Activated T-cell treated with anti-CD3 and anti-CD28 coated beads, Interleukin-2, amount 50 U/mL, for 1 hour (primary cell): ENCODE results near the gene PRR36.

Experiments used
- DNase-seq: peaks from one replicate; pipeline ENCODE4 v3.0.0-alpha.2; 2020

PRR36 gene

DNA sequence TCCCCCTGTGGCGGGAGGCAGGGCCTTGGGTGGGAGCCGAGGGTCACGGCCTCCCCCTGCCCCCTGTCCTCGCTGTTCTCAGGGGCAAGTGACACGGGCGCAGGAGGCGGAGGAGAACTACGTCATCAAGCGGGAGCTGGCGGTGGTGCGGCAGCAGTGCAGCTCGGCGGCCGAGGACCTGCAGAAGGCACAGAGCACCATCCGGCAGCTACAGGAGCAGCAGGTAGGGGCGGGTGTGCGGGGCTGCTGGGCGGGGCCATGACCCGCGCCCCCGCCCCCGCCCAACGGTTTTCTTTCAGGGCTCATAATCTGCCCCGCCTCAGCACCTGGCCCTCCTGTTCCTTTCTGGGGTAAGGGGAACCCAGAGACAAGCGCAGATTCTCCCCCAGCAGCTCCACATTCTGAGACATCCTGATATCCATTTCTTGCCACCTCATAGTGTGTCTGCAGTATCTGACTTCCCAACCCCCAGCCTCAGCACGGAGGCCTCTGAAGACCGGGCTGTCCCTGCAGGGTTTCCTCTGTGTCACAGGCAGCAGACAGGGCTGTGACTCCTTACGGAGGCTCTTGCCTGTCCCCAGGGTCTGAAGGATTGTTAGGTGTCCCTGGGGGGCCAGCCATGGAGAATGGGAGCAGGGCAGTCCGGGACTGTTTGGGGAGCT lies 15.9 kb downstream of the PRR36 start:
- no peak for DNase-seq

DNA sequence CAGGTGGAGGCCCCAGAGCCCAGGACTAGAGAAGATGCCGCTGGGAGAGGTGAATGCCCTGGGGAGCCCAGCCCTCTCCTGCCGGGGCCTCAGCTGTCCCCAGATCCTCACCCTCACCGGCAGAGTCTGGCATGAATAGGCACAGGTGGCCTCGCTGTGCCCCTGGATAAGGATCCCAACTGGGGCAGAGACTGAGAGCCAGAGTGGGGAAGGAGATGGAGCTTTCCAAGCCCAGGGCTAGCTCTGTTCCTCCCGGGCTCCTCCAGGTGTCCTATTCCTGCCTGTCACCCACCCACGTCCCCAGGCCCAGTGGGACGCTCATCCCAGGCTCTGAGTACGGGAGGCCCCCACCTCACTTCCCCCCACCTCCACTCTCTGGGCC lies 16.5 kb downstream of the PRR36 start:
- no peak for DNase-seq

DNA sequence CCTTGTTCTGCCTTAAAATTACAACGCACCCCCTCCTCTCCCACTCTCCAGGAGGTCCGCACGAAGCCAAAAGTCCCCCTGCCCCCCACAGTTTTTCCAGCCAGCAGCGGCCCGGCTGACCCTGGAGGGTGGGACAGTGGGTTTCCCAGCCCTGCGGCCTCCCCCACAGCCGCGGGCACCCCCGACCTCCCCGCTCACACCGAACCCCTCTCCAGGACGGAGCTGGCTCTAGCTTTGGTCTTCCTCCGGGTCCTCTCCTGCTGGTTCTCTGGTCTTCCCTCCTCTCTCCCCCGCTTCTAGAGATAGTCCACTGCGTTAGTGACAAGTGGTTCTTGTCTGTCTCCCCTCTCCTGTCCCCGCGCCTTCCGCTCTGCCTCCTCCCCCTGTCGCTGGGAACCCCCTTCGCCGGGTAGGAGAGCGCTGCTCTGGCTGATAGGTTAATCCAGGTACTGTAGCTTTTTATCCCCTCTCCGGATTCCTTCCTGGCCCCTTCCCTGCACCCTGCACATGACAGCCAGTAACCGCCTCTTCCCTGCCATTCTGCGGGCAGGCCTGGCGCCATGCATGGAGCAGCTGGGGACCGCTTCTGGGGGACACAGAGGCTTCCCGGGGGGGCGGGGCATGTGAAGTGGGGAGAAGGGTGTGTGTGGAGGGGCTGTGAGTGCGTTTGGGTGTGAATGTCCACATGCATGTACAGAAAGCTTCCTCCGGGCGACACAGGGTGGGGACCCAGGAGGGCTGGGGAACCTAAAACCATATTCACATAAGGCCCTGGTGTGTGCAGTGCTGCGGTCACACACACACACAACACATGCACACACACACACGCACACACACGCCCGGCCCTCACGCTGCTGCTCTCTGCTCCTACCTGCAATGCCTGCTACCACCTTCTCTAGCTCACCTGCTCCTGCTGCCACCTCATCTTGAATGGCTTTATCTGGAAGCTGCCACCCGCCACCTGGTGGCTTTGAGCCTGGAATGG lies 17.2 kb downstream of the PRR36 start:
- DNase-seq: no peak

DNA sequence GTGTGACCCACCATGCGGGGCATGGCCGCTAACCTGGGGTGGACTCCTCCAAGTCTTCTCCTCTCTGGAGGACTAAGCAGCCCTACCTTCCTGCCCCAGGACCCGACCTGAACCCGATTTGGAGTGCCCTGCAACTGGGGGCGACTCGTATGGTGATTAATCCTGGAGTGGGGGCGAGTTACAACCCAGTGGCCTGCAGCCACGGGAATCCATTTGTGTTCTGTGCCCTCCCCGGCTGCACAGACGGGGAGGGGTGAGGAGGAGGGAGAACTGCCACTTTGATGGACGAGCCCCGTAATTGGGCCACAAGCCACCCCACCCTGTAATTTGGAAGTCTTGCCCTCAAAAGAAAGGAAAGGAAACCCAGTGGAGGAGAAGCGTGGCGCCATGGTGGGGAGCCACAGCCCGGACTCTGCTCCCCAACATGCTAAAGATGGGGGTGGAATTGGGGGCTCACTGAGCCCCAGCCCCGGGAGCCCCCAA lies 18.0 kb downstream of the PRR36 start:
- no peak for DNase-seq

DNA sequence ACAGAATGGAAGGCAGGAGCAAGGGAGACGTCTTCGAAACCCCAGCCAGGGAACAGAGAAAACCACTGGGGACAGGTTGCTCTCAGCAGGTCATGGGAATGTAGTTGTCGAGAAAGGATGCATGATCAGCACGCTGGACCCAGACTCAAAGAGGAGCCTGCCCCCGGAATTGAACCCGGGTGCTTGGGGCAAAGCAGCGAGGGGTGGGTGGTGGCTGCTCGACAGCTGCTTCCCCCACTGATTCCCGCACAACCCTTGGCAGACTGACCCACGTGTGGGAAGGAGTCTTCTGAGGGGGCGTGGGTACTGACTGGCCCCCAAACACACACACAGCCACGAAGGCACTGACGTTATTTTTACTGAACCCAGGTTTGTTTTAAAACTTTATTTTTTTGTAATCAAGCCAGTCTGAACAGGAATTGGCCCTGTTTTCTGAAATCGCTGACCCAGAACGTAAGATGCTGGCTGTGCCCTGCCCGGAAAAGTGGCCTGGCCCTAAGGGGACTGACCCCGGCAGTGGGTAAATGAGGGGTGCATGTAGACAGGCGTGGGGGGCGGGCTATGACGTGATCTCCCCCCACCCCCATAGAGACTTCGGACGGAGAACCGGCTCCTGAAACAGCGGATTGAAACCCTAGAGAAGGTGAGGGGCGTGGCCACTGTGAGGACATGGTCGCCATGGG lies 18.6 kb downstream of the PRR36 start:
- no peak for DNase-seq

DNA sequence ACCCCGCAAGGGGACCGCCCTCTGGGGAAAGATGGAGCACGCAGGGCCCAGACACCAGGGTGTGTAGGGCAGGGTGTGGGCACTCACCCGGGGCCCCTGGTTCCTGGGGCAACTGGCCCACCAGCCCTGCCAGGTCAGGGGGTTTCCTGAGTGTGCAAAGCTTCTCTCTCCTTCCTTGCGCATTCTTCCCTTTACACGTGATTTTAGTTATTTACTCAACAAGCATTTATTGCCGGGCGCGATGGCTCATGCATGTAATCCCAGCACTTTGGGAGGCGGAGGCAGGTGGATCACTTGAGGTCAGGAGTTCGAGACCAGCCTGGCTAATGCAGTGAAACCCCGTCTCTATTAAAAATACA lies 20.4 kb downstream of the PRR36 start:
- DNase-seq: no peak

DNA sequence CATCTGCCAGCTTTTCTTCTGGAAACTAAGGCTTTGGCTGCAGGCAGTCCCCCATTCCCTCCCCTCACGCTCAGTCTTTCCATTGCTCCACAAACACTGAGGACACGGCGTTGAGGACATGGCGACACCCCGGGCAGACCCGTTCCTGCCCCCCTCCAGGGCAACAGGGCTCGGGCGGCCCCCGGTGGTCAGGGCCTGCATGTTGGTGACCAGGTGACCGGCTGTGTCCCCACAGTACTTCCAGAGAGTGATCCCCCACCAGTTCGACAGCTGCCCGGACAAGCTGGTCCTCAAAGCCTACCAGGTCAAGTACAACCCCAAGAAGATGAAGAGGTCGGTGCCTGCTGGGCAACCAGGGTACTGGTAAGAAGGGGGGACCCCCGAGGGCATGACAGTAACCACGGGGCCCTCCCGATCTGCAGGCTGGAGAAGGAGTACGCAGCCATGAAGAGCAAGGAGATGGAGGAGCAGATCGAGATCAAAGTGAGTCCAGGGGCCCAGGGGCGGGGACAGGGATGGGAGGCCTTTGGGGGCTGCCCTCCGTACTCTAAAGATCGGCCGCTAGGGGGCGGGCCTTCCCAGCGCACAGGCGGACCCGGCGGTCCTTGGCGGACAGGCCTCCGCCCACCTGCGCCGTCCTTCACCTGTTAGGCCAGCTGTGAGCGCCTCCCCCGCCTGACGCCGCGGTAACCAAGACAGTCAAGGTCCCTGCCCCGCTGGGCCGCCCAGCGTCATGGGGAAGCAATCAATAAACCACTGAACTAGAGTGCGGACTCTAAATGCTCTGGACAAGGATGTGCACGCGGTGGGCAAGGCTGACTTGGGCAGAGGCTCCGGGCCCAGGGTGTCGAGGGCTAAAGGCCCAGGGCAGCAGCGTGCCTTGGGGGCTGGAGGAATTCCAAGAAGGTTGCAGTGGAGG lies 21.1 kb downstream of the PRR36 start:
- DNase-seq: peak; percentile 73

DNA sequence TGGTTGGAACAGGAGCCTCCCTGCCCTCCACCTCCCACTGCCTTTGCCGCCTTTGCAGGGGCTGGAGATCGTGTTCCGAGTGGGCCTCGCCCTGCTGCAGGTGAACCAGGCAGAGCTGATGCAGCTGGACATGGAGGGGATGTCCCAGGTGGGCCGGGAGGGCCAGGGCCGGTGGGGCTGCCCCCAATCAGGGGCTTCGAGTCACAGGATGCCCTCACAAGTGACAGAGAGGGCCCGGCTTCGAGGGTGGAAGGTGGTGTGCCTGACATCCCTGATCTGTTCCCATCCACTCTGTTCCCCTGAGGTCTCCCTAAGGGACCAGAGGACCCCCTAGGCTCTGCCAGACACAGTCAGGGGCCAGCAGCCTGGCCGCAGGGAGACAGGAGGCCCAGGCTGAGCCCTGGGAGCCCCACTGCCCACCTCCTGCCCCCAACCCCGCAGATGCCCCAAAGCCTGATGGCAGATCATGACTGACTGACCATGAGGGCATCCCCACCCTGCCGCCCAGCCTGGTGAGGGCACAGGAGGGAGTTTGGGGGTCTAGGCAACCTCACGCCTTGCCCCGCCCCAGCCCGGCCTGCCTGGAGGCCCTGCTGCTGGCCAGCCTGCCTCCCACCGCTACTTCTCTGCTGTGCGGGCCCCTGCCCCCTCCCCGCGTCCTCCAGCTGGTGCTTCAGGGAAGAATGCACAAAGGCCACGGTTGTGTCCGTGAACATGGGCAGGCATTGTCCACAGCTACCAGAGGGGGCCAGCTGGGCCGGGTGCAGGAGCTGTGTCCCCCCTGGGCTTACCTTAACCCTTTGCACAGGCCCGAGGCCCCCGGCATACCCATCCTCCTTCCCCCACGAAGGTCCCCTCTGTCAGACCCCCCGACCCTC lies 22.3 kb downstream of the PRR36 start:
- DNase-seq: no peak

DNA sequence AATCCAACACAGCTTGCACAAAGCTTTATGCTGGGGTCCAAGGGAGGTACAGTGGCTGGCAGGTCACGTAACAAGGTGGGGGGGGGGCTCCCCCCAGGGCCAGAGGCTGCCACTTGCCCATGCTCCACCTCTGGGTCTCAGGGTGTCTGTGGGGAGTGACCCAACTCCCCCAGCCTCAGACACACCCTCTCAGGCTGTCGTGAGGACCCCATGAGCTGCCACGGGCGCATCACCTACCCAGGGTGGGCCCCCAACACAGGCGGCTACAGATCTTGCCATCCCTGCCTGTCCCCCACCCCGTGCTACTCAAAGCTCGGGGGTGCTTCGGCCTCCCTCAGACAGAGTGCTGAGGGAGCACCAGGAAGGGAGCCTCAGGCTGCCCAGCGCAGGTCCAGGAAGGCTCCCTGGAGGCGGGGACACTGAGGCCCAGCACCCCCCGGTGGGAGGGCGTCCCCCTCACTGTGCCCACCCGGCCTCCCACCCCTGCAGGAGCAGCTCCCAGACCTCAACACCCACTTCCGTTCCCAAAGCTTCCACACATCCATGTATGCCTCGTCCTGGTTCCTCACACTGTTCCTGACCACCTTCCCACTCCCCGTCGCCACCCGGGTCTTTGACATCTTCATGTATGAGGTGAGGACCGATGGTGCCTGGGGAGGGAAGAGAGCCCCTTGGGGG lies 23.1 kb downstream of the PRR36 start:
- DNase-seq: no peak

DNA sequence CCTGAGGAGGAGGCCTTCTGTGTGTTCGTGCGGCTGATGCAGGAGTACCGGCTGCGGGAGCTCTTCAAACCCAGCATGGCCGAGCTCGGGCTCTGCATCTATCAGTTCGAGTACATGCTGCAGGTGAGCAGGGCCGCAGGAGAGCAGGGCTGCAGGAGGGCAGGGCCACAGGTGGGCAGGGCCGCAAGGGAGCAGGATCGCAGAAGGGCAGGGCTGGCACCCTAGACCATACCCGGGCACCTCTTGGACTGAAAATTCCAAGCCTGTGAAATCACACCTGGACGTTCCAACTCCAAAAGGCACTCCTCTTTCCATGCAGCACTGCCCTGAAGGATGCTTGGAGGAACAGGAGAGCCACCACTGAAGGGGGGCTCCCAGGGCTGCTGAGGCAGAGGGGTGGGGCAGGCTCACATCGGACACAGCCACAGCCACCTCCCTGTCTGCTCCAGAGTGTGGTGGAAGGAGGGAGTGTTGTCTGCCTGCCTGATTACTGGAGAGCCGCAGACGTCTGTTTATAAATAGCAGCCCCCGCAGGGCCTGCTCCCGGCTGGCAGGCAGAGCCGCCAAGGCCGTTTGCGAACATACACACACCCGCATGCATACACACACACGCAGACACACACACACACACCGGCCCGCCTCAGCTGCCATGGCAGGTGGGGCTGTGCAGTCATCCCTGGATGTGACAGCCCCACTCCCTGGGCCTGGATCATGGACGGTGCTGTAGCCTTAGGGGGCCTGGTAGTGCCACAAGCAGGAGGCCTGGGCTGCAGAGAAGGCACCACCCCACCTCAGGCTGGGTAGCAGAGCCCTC lies 24.0 kb downstream of the PRR36 start:
- no peak for DNase-seq

DNA sequence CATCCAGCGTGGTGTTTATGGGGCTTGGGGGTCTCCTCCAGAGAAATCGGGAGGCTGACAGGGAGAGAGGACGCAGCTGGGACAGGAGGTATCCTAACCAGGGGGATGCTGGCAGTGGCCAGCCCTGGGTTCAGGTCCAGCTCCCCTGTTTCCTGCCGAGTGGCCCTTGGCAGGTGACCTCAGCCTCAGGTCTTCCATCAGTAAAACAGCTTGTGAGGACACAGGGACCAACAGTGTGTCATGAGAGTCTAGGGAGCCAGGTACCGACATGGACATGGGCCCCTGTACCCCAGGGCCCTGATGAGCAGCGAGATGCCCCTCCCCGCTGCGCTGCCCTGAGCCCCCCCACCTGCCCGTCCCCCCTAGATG lies 24.6 kb downstream of the PRR36 start:
- no peak for DNase-seq

DNA sequence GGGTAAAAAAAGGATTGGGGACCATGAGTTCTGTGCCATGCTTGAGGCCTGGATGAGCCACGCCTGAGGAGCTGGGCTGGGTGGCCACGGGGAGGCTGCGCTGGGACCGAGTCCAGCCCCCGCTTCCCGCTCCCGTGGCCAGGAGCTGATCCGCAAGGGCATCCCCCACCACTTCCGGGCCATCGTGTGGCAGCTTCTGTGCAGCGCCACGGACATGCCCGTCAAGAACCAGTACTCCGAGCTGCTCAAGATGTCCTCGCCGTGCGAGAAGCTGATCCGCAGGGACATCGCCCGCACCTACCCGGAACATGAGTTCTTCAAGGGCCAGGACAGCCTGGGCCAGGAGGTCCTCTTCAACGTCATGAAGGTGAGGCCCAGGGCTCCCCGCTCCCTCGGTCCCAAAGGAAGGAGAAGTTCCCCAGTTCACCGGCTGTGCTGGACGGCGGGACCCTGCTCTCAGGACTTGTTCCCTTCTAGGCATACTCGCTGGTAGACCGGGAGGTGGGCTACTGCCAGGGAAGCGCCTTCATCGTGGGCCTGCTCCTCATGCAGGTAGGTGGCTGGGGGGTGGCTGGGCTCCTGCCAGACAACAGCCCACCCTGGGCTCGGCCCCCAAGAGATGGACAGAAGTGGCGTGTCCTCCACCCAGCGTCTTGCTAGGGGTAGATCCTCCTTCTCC lies 25.3 kb downstream of the PRR36 start:
- DNase-seq: no peak

DNA sequence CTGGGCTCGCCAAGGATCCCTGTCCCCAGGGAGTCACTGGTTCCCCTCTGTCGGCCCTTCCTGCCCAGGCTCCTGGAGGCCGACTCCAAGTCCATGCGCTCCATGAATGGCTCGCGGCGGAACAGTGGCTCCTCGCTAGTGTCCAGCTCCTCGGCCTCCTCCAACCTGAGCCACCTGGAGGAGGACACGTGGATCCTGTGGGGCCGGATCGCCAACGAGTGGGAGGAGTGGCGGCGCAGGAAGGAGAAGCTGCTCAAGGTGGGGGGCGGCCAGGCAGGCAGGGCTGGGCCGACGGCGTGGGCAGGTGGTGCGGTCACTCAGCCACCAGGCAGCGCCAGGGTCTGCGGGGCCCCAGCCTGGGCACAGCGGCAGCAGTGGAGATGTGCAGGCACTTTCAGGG lies 26.5 kb downstream of the PRR36 start:
- DNase-seq: no peak

DNA sequence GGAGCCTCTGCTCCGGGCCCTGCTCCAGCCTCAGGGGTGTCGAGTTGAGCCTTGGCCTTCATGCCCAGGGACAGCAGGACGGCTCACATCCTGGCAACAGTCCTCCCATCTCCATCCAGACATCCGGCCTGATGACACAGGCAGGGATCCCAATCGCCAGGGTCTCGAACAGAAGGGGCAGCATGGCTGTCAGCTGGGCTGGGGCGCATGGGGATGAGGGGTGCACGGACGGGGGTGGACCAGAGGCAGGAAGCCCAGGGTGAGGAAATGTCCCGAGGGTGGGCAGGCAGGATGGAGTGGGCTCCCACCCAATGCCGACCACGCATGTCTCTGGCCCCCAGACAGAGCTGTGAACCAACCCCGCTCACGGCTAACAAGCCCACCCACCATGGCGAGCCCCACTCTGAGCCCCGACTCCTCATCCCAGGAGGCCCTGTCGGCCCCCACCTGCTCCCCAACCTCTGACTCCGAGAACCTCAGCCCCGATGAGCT lies 28.0 kb downstream of the PRR36 start:
- no peak for DNase-seq

DNA sequence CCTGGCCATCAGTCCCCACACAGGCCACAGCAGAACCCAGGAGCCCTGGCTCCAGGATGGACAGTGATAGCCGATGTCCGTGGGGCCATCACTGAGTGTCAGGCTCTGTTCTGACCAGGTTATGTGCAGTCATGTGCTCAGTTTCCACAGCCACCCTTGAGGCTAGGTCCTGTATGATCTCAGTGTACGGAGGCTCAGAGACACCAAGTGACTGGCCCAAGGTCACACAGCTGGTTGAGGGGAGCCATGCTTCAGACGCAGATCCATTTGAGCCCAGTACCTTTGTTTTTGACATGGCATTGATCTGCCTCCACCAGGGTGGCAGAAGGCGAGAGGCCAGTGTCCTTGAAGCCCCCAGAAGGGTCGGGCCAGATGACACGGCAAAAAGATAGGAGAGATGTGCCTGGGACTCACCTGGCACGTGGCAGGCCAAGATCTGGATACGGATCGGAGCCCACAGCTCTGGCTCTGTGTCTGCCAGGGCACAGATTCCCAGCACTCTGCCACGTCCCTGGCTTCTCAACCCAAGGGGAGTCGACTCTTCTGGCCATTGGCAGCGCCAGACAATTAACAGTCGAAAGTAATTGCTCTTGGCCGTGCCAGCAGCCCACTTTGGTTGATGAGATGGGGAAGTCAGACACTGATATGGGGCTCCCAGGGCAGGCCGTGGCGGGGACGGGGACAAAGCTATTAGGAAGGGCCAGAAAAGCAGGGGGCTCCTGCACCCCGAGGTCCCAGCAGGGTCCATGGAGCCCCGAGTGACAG lies 28.6 kb downstream of the PRR36 start:
- DNase-seq: no peak

DNA sequence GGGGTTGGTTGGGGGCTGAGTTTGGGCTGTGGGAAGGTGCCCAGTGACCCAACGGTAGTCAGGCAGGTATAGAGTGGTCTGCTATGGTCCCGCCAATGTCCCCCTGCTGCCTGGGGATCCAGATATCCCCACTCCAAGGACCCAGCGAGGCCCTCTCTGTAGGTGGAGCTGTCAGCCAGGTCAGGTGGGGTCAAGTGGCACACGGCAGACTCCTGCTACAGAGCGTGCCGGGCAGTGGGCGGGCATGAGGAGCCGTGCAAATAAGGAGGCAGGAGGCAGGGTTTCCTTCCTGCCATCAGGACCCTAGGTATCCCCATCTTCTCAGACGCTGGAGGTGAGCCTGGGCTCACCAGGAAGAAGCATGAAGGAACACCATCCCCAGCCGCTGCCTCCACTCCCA lies 29.2 kb downstream of the PRR36 start:
- DNase-seq: no peak

DNA sequence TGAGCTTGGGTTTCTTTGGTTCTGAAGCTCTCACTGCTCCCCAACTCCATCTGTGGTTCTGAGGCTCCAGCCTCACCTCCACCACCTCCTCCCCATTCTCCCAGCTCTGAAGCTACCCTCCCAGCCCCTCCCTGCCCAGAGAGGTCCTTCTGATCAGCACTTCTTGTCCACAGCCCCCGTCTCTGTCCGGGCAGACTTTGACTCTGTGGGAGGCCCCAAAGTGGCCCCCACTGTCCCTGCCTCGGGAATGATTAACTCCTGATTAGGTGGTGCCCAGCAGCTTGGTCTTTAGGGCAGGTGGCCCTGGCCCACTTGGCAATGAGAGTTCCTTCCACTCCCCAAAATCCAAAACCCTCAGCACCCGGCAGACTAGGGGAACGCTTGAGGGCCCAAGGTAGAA lies 29.8 kb downstream of the PRR36 start:
- DNase-seq: no peak

DNA sequence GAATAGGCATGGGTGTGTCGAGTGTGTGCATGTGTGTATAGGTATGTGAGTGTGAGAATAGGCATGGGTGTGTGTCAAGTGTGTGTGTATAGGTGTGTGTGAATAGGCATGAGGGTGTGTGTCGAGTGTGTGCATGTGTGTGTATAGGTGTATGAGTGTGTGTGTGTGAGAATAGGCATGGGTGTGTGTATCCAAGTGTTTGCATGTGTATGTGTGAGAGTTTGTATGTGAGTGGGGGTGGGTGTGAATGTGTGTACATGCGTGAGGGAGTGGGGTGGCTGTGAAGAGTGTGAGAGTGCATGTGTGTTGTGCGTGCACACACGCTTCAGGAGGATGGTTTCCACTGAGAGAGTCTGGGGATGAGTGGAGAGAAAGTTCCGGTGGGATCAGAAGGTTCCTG lies 30.7 kb downstream of the PRR36 start:
- no peak for DNase-seq
